ENCODE measurements around the gene KDM5B.

KDM5B gene

DNA sequence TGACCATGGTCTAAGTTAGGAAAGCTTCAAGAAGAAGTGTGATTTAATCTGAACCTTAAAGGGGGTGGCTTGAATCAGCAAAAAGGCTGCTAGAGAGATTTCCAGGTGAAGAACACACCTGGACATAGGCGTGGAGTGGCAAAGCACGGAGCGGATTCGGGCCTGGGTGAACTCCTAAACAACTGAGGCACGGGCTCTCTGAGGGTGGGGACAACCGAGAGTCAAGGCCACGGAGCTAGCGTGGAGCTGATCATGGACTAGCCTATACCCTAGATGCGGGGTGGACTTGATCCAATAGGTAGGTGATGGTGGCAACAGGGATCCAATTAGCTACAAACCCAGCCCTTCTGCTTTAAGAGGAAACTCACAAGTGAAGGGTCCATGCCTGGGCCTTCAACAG, 125.7 kb downstream of the KDM5B start:
- Histone ChIP-seq H3K4me1 (ENCODE audit: low read depth, poor library complexity, severe bottlenecking) (no peaks in the 10 kb centered on the region), H3K9ac (no peak overlapping the region), H2AFZ (ENCODE audit: low read depth) (no peak overlapping the region), H3K27ac (no peak overlapping the region), H4K20me1 (ENCODE audit: insufficient read depth) (no peaks in the 10 kb centered on the region), H3K4me3 (IDR thresholded peaks at IDR 0.05; ENCODE audit: insufficient read depth, low read depth, low read length) (no peak overlapping the region), H3K27me3 (ENCODE audit: insufficient read depth, low read depth) (peaks cover 34% of the 10 kb centered on the region), H3K36me3 (ENCODE audit: insufficient read depth) (no peaks in the 10 kb centered on the region), H3K4me2 (no peak overlapping the region), H3K79me2 (ENCODE audit: insufficient read depth, low read depth) (no peaks in the 10 kb centered on the region)
- TF ChIP-seq, protein P1, sequence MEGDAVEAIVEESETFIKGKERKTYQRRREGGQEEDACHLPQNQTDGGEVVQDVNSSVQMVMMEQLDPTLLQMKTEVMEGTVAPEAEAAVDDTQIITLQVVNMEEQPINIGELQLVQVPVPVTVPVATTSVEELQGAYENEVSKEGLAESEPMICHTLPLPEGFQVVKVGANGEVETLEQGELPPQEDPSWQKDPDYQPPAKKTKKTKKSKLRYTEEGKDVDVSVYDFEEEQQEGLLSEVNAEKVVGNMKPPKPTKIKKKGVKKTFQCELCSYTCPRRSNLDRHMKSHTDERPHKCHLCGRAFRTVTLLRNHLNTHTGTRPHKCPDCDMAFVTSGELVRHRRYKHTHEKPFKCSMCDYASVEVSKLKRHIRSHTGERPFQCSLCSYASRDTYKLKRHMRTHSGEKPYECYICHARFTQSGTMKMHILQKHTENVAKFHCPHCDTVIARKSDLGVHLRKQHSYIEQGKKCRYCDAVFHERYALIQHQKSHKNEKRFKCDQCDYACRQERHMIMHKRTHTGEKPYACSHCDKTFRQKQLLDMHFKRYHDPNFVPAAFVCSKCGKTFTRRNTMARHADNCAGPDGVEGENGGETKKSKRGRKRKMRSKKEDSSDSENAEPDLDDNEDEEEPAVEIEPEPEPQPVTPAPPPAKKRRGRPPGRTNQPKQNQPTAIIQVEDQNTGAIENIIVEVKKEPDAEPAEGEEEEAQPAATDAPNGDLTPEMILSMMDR (conservative IDR thresholded peaks at IDR 0.05; ENCODE audit: low read depth, low read length) = no peak

DNA sequence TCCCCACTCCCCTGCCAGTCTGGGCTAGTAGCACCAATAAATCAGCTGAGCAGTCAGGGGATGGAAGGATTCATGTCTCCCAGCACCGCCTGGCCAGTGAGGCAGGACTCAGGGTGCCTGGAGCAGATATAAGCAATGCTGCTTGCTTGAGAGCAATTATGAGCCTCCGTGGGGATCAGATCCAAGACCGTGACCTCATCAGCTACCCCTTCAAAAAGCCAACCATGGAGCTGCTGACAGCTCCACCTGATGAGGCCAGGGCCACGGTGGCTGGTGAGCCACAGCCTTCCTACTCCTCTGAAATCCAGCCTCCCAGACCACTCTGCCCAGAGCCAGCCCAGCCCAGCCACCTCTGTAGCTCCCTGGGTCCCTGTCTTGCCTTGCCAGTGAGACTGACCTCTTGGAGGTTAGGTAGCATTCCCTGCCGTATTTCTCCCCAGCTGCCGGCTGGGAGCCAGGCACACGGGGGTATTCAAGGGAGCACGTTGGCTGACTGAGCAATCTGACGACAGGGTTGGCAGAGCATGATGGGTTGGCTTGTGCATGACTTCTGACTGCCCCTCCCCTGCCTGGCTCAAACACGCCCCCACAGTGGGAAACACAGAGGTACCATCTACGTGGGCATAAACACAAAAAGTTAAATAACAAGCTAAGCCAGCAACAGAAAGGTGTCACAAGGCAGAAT, 126.3 kb downstream of the KDM5B start:
- Histone ChIP-seq H3K27me3 (ENCODE audit: insufficient read depth, low read depth) (peaks cover 28% of the 10 kb centered on the region; the same call in 1 of the 2 replicates), H3K4me1 (ENCODE audit: low read depth, poor library complexity, severe bottlenecking) (no peaks in the 10 kb centered on the region), H3K36me3 (ENCODE audit: insufficient read depth) (no peaks in the 10 kb centered on the region), H4K20me1 (ENCODE audit: insufficient read depth) (no peaks in the 10 kb centered on the region), H3K4me2 (no peak overlapping the region), H3K27ac (no peak overlapping the region), H2AFZ (ENCODE audit: low read depth) (no peak overlapping the region), H3K4me3 (IDR thresholded peaks at IDR 0.05; ENCODE audit: insufficient read depth, low read depth, low read length) (no peak overlapping the region), H3K9ac (no peak overlapping the region), H3K79me2 (ENCODE audit: insufficient read depth, low read depth) (no peaks in the 10 kb centered on the region)
- TF ChIP-seq, protein P1 (conservative IDR thresholded peaks at IDR 0.05; ENCODE audit: low read depth, low read length) = no peak

DNA sequence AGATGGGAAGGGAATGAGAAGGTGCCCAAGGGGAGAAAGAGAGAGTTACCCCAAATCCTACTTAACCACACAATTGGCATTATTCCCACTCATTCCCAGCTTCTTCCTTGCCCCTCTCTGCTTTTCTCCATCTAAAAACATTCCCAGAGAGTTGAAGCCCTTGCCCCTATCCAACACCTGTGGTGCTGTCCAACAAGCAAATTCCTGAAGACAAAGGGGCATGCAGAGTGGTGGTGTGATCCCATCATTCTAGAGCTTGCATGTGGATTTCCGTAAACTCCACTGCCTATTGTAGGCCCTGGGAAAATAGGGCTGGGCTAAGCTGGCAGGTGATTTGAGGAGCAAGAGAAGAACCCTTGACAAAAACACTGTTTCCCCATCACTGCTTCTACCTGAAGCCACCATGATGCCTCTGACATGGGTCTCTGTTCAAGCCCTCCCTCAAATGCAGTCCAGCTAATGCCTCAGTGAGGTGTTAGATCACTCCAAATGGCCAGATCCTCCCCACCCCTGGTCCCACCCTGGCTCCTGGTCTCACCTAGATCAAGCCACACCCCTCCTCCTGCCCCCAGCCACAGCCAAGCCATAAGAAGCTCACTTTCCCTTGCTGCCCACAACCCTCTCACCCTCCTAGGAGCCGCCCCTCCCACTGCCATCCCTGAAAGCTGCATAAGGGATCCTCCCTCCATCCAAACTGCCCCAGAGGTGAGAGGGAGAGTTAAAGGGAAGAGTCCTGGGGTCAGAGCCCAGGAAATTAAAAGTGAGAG, 127.5 kb downstream of the KDM5B start:
- H3K36me3 ChIP-seq (ENCODE audit: insufficient read depth) = no peaks in the 10 kb centered on the region
- H3K9ac ChIP-seq = no peak overlapping the region
- no peaks in the 10 kb centered on the region for H3K79me2 ChIP-seq (ENCODE audit: insufficient read depth, low read depth)
- TF ChIP-seq, protein P1 (conservative IDR thresholded peaks at IDR 0.05; ENCODE audit: low read depth, low read length) = no peak
- no peak overlapping the region for H3K4me2 ChIP-seq
- no peak overlapping the region for H3K27ac ChIP-seq
- no peak overlapping the region for H2AFZ ChIP-seq (ENCODE audit: low read depth)
- no peaks in the 10 kb centered on the region for H4K20me1 ChIP-seq (ENCODE audit: insufficient read depth)
- H3K4me3 ChIP-seq (IDR thresholded peaks at IDR 0.05; ENCODE audit: insufficient read depth, low read depth, low read length) = no peak overlapping the region
- H3K27me3 ChIP-seq (ENCODE audit: insufficient read depth, low read depth) = peaks cover 17% of the 10 kb centered on the region; the same call in 1 of the 2 replicates
- H3K4me1 ChIP-seq (ENCODE audit: low read depth, poor library complexity, severe bottlenecking) = no peaks in the 10 kb centered on the region

DNA sequence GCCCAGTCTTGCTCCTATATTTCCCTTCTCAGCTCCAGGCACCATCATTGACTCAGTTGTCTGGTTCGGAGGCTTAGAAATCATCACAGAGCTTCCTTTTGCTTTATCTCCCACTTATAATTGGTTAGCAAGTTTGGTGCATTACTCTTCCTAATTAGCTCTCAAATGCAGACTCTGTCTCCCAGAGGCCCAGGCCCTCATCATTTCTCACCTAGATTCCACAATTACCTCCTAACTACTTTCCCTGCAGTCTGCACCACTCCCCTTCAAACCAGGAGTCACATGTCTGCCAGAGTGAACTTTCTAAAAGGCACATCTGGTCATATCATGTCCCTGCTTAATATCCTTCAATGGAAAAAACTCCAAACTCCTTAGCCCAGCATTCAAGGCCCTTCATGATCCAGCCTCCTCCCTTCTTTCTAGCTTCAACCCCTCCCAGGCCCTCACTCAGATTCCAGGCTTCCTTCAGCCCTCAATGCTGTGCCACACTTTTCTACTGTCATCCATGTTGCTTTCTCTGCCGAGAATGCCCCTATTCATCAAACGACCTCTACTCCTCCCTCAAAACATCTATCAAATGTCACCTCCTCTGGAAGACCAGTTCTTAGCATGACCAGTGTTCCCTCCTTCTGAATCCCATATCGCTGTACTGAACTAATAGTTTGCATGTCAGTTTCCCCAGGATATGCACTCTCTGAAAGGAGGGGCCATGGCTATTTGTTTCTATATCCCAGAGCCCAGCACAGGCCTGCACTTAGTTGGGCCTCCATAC, 128.6 kb downstream of the KDM5B start:
- no peak overlapping the region for H3K4me2 ChIP-seq
- no peaks in the 10 kb centered on the region for H4K20me1 ChIP-seq (ENCODE audit: insufficient read depth)
- H3K36me3 ChIP-seq (ENCODE audit: insufficient read depth) = no peaks in the 10 kb centered on the region
- H3K79me2 ChIP-seq (ENCODE audit: insufficient read depth, low read depth) = no peaks in the 10 kb centered on the region
- no peak overlapping the region for H3K4me3 ChIP-seq (IDR thresholded peaks at IDR 0.05; ENCODE audit: insufficient read depth, low read depth, low read length)
- H3K27ac ChIP-seq = no peak overlapping the region
- H3K9ac ChIP-seq = no peak overlapping the region
- no peaks in the 10 kb centered on the region for H3K4me1 ChIP-seq (ENCODE audit: low read depth, poor library complexity, severe bottlenecking)
- no peak overlapping the region for H2AFZ ChIP-seq (ENCODE audit: low read depth)
- TF ChIP-seq, protein P1 (conservative IDR thresholded peaks at IDR 0.05; ENCODE audit: low read depth, low read length) = no peak
- peaks cover 9% of the 10 kb centered on the region; the same call in 1 of the 2 replicates for H3K27me3 ChIP-seq (ENCODE audit: insufficient read depth, low read depth)

All from KMS-11 (cell line).